Mucosa of gallbladder (tissue), 1 donor: ENCODE measurements around the gene B4GALT1. TPM values are rescaled to one million over a fixed set of nuclear protein-coding genes. Genes with fewer than 3 reads are reported as not detected.
A peak's percentile ranks its signal among the peaks of the same experiment; 100 is the strongest.
"Not testable (repeated sequence)": the region's sequence is repeated elsewhere in the genome, so short reads cannot be mapped to it uniquely, and the experiment has no call there.

ENCODE experiments used
- DNase-seq: peaks from one replicate; pipeline ENCODE4 v3.0.0-alpha.2; 2020; ENCODE audit warnings: low spot score
- total RNA-seq: library from RNA; stranded (reverse); gene quantifications from one replicate; pipeline ENCODE4 v1.2.1, GENCODE V29; 2021
- donor health status: DM: no; HTN: no; CAD: no.

B4GALT1 gene
- total RNA-seq, 1 donor from 2014 or later, result 66.8 TPM

DNA sequence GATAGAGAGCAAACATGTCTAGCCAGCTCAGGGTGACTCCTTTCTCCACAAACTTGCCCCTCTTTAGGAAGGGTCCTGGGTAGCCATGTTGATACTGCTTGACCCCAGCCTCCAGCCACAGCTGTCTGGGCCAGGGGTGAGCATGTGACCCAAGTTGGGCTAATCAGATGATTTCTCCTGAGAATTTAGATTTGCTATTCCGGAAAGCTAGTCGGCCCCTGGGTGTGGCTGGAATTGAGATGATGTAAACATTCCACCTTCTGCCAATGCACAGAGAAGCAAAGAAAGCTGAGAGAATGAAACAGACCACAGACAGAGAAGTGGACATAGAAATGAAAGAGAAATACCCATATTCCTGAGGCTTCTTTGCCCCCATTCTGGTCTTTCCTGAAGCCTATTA is 17.8 kb upstream of the B4GALT1 start:
- DNase-seq, result no peak

GRCh38 chr9:33182519-33182918 is 15.4 kb upstream of the B4GALT1 start:
- DNase-seq, result no peak

DNA sequence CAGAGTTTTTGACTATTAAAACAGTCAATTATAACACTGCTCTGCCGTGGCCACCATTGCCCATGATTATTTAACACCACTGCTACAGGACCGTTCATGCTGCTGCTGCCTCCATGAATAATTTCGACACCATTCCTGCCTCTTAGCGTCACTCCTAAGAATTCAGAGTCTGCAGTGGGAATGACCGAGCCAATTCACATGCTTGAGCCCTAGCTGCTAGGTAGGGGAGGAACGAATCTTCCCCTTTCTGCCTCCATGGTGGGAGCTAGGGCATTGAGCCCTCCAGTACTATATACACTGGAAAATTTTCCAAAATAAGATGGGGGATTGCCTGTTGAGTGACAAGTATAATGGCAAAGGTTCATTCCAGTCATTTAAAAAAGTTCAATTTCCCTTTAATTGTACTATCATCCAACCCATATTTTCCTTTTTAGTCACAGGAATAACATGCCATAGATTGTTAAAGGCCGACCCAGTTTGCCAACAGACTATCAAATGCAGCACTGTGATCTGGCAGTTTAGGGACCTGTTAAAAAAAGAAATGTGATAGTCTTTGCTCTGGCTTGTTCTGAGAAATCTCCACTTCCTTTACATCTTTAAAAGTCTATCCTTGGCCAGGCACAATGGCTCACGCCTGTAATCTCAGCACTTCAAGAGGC is 13.5 kb upstream of the B4GALT1 start:
- DNase-seq, result no peak

GRCh38 chr9:33178972-33179697 is 12.0 kb upstream of the B4GALT1 start:
- no peak for DNase-seq

- DNase-seq, result no peak
Observed at GRCh38 chr9:33177639-33178038, 10.5 kb upstream of the B4GALT1 start.

GRCh38 chr9:33177086-33177485 is 9.9 kb upstream of the B4GALT1 start:
- no peak for DNase-seq

DNA sequence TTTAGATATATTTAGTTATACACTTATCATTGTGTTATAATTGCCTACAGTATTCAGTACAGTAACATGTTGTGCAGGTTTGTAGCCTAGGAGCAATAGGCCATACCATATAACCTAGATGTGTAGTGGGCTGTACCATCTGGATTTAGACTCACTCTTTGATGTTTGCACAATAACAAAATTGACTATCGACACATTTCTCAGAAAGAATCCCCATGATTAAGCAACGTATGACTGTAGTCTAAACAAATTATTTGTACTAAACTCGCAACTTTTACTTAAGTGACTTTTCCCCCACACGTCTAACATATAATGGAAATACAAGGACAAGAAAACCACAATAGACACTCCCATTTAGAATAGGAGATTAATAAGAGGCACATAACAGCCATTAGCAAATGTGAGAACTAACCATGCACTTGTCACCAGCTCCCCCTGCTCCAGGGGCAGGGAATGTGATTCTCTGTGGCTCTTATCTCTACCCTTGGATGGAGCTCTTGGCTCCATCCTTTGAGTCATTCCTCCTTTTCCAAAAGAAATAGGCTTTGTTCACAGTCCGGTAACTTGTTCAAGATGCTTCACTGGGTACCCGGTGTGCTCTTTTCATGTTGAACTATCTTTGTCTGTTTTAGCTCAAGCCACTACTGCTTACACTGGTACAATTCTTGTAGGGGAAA is 8.7 kb upstream of the B4GALT1 start:
- DNase-seq, result no peak

GRCh38 chr9:33172256-33173238 is 5.4 kb upstream of the B4GALT1 start:
- no peak for DNase-seq

DNA sequence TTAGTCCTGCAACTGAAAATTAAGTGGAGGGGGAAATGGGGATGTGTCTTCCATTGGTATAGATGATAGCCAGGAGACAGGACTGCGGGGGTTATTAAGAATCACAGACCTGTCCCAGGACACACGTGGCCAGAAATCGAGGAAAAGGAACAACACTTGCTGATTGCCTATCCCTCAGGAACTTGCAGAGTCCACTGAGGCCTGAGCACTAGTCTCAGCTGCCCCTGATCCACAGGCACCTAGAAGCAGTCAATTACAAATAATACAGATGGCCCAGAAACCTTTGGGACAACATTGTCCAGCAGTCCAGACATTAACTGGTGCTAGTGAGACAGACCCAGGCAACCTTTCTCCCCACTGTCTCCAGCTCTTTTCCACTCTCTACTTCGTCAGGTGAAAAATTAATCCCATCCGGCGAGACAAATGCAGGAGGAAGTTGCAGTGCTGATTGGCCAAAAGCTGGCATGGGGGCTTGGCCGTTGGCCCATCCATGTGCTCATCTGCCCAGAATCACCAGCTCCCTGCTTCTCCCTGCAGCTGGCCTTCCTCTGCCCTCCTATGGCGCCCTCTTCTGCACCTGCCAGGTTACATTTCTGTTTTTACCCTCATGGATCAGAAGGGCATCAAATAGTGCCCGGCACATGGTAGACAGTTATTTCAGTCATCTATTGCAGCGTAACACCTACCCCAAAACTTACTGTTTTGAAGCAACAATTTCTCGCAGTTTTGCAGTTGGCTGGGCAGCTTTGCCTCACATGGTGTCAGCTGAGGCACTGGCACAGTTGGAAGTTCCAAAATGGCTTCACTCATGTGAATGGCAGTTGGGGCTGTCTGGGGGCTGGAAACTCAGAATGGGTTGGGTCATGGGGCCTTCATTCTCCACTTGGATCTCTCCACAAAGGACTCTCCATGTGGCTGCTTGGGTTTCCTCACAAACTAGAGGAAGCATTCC is 3.6 kb upstream of the B4GALT1 start:
- peak; percentile 64 for DNase-seq

GRCh38 chr9:33168941-33169544 is 1.9 kb upstream of the B4GALT1 start:
- DNase-seq, result no peak

DNA sequence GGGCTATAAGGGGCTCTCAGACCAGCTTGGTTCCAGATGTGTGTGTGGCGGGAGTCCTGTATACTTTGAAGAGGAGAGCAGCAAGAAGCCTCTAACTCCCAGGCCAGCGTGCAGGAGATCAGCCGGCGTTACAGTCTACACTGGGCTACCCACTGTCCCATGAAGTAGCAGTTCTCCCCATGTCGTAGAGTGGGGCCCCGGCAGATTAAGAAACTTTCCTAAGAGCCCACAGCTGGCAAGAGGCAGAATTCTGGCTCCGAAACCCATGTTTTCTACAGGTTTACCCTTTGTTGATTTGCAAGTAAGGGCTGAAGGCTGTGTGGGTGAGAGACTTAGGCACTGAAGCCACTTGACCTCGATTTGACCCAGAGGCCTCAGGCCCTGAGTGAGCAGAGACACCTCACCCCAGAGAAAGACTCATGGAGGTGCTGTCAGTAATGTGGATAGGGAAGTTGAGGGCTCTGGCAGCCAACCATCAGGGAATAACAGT is 881 bp upstream of the B4GALT1 start:
- DNase-seq, result no peak

GRCh38 chr9:33166231-33167083 is 679 bp downstream of the B4GALT1 start:
- peak; percentile 43 for DNase-seq

- DNase-seq, result peak; percentile 72
Observed at GRCh38 chr9:33165263-33166151, 1.6 kb downstream of the B4GALT1 start.

GRCh38 chr9:33164921-33165262 is 2.2 kb downstream of the B4GALT1 start:
- DNase-seq, result not testable (repeated sequence)

GRCh38 chr9:33164138-33164809 is 2.9 kb downstream of the B4GALT1 start:
- no peak for DNase-seq

- DNase-seq, result no peak
Observed at GRCh38 chr9:33163433-33164137, 3.6 kb downstream of the B4GALT1 start.
